CD14-positive monocyte (primary cell): Measurements from ENCODE around the gene NDST1. TPM values are rescaled to one million over a fixed set of nuclear protein-coding genes. Genes with fewer than 3 reads are reported as not detected.

Experiments
- DNase-seq, 3 donors: peaks; one replicate each; pipeline ENCODE4 v3.0.0-alpha.2; 2011 to 2022
- H2AFZ ChIP-seq: 2 replicates; pipeline ENCODE4 v1.6.0; 2012; ENCODE audit warnings: mild to moderate bottlenecking, low read depth, low read length, inconsistent platforms; ENCODE audit not compliant: insufficient read depth, poor library complexity, severe bottlenecking
- H3K27ac ChIP-seq, 2 donors: 1 replicate in 1 of 2; 2 replicates in 1 of 2; pipeline ENCODE4 v1.5.1; 2012 to 2013; ENCODE audit warnings: low read length in 2 of 2, control low read depth in 1 of 2, inconsistent platforms in 1 of 2, low read depth in 1 of 2, mild to moderate bottlenecking in 1 of 2
- H3K27me3 ChIP-seq, 2 donors: one replicate each; pipeline versions ENCODE4 v1.6.0 to v1.6.1; 2011 to 2013; ENCODE audit warnings: low read length in 2 of 2; ENCODE audit not compliant: control insufficient read depth in 2 of 2, insufficient read depth in 2 of 2
- H3K36me3 ChIP-seq, 2 donors: replicated peaks in 1 of 2; 1 replicate in 1 of 2; 2 replicates in 1 of 2; pipeline versions ENCODE4 v1.5.1 to v1.6.1; 2012 to 2013; ENCODE audit warnings: low read length in 2 of 2, control low read depth in 1 of 2, inconsistent platforms in 1 of 2, mild to moderate bottlenecking in 1 of 2; ENCODE audit not compliant: insufficient read depth in 2 of 2, control insufficient read depth in 1 of 2
- H3K4me1 ChIP-seq, 2 donors: 1 replicate in 1 of 2; 2 replicates in 1 of 2; pipeline versions ENCODE4 v1.5.1 to v1.6.1; 2012 to 2013; ENCODE audit warnings: low read length in 2 of 2, control low read depth in 1 of 2, inconsistent platforms in 1 of 2, mild to moderate bottlenecking in 1 of 2, moderate library complexity in 1 of 2; ENCODE audit not compliant: insufficient read depth in 2 of 2, control insufficient read depth in 1 of 2
- H3K4me2 ChIP-seq: replicated peaks from 2 replicates; pipeline ENCODE3; 2012; ENCODE audit warnings: low read length, moderate library complexity, mild to moderate bottlenecking; ENCODE audit not compliant: poor library complexity, severe bottlenecking; ENCODE audit errors: extremely low read depth
- H3K4me3 ChIP-seq, 3 experiments: fragments of 200-600 bp in 1 of 3; sonication (generic) in 1 of 3; replicated peaks in 1 of 3; 1 replicate in 2 of 3; 2 replicates in 1 of 3; pipeline ENCODE4 v1.5.1; 2011 to 2013; ENCODE audit warnings: low read length in 3 of 3, mild to moderate bottlenecking in 3 of 3, control low read depth in 2 of 3, low read depth in 2 of 3, inconsistent platforms in 1 of 3, moderate library complexity in 1 of 3
- H3K79me2 ChIP-seq: 2 replicates; pipeline ENCODE4 v1.6.0; 2012; ENCODE audit warnings: mild to moderate bottlenecking, control low read depth, inconsistent platforms, low read length, moderate library complexity; ENCODE audit not compliant: insufficient read depth
- H3K9ac ChIP-seq: 2 replicates; pipeline ENCODE4 v1.6.0; 2017; ENCODE audit warnings: low read length, mild to moderate bottlenecking; ENCODE audit not compliant: insufficient read depth, poor library complexity, severe bottlenecking
- H3K9me3 ChIP-seq, 2 donors: replicated peaks in 1 of 2; 1 replicate in 1 of 2; 2 replicates in 1 of 2; pipeline versions ENCODE4 v1.5.1 to v1.6.1; 2012 to 2013; ENCODE audit warnings: low read length in 2 of 2, control low read depth in 1 of 2; ENCODE audit not compliant: control insufficient read depth in 1 of 2, insufficient read depth in 1 of 2
- H4K20me1 ChIP-seq: 2 replicates; pipeline ENCODE4 v1.6.0; 2012; ENCODE audit warnings: mild to moderate bottlenecking, low read length, control low read depth, moderate library complexity; ENCODE audit not compliant: insufficient read depth
- H3K27ac Mint-ChIP-seq, 7 donors: one replicate each; pipeline ENCODE4 v1.8.0; 2020; ENCODE audit warnings: mild to moderate bottlenecking in 7 of 7, mixed read lengths in 7 of 7, moderate library complexity in 6 of 7, inconsistent platforms in 2 of 7
- H3K27me3 Mint-ChIP-seq, 3 donors: one replicate each; pipeline ENCODE4 v1.8.0; 2021 to 2022; ENCODE audit warnings: low read depth in 3 of 3, mild to moderate bottlenecking in 3 of 3, mixed read lengths in 3 of 3, moderate library complexity in 3 of 3, inconsistent platforms in 1 of 3
- H3K36me3 Mint-ChIP-seq, 2 donors: one replicate each; pipeline ENCODE4 v1.8.0; 2020; ENCODE audit warnings: mixed read lengths in 2 of 2, inconsistent platforms in 1 of 2, mild to moderate bottlenecking in 1 of 2
- H3K4me1 Mint-ChIP-seq: one replicate; pipeline ENCODE4 v1.8.0; 2020; ENCODE audit warnings: mild to moderate bottlenecking, mixed read lengths
- H3K4me3 Mint-ChIP-seq, 2 donors: one replicate each; pipeline ENCODE4 v1.8.0; 2020; ENCODE audit warnings: mild to moderate bottlenecking in 2 of 2, mixed read lengths in 2 of 2, moderate library complexity in 1 of 2
- H3K9me3 Mint-ChIP-seq, 7 donors: one replicate each; pipeline ENCODE4 v1.8.0; 2020 to 2022; ENCODE audit warnings: mixed read lengths in 7 of 7, mild to moderate bottlenecking in 6 of 7, moderate library complexity in 6 of 7, inconsistent platforms in 2 of 7
- WGBS: methylation state at CpG from one replicate; pipeline ENCODE4 v1.1.5; 2013; ENCODE audit warnings: missing lambda C conversion rate; ENCODE audit not compliant: insufficient coverage; 5-methylcytosine and 5-hydroxymethylcytosine counted together
- intact Hi-C, 2 donors: fragments of 100-400 bp; cut with micrococcal nuclease; formaldehyde crosslinking; loops; one replicate each; pipeline versions ENCODE4 v1.15.0 to v1.15.1; 2023
- polyA plus RNA-seq, 3 donors: library from polyadenylated mRNA; depleted of rRNA in 1 of 3; unstranded in 2 of 3; stranded (reverse) in 1 of 3; fragments of 300-500 nt in 2 of 3; fragments of >200 nt in 1 of 3; fragmentation: Illumina TruSeq in 2 of 3; gene quantifications; 1 replicate in 2 of 3; 2 replicates in 1 of 3; pipeline ENCODE4 v1.2.3, GENCODE V29; 2012 to 2021
- TF ChIP-seq, protein P1 (sequence below): fragments of 200-600 bp; IDR thresholded peaks from one replicate; pipeline ENCODE4 v1.8.0; 2022; ENCODE audit warnings: antibody characterized with exemption, mild to moderate bottlenecking

The NDST1 gene
- polyA plus RNA-seq, 3 donors: 7.0 to 18.9 (median 7.5) TPM

DNA sequence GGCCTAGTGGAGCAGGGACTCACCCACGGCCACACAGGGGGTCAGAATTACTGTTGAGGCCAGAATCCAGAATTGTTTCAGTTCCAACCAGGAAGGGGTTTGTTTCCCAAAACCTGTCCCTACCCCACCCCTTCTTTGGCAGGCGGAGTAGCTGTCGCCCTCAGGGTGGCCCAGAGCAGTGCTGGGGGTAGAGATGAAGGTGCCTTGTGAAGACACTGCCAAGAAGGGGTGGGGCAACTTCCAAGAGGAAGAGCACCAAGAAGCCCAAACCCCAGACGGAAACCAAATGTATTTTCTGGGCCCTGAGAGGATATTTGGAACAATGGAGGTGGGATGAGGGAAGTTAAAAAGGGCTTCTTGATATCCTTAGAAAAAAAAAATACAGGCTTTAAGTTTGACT is 11.4 kb upstream of the NDST1 start:
- Histone ChIP-seq H3K4me1 (peaks cover 19 to 23% of the 10 kb centered on the region in 2 donors), H2AFZ (no peak overlapping the region)

DNA sequence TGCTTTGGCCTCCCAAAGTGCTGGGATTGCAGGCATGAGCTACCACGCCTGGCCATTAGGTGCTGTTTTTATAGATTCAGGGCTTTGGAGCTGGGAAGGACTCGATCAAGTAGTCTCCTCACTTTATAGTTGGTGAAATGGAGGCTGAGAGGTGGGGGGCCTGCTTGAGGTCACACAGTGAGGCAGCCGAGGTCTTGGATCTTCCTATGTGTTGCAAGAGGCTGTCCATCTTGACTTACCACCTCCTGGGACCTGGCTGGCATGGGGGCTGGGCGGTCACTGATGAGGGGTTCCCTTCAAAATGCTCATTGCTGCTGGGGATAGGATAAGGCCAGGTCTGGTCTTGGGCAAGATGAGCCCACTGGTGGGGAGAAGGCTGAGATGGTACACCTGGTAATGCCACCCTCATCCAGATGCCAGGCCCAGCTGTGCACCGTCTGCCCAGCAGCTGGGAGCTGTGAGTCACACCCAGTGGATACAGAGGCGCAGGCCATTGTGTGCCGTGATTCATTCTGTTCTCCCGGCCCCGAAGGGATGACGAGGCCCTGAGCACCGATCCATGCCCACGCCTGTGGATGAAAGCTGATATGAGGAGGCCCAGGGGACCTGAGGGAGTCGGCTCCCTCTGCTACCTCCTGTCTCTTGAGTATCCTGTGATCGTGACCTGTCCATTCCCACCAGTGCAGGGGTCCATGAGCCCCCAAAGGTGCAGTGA is 10.5 kb upstream of the NDST1 start:
- no peak overlapping the region for H3K4me3 Mint-ChIP-seq
- intact Hi-C loops: no loop called here
- peaks cover 14 to 16% of the 10 kb centered on the region in 2 donors for H3K4me1 ChIP-seq
- peaks cover 73% of the 10 kb centered on the region for H3K4me1 Mint-ChIP-seq
- H3K27ac Mint-ChIP-seq: peak overlapping the region in 6 of 7 donors; percentile 11 to 77 (median 72)
- peak overlapping the region; percentile 27 to 36 for H3K27ac ChIP-seq
- H3K4me3 ChIP-seq: no peak overlapping the region
- no peaks in the 10 kb centered on the region for H3K9me3 Mint-ChIP-seq
- peak in 1 of 3 donors; percentile 31 for DNase-seq
- no peaks in the 10 kb centered on the region for H3K27me3 ChIP-seq
- peaks cover 84% of the 10 kb centered on the region for H4K20me1 ChIP-seq
- peaks cover 28 to 50% of the 10 kb centered on the region in 2 donors for H3K36me3 ChIP-seq
- no peak overlapping the region for H3K4me2 ChIP-seq
- TF ChIP-seq, protein P1, sequence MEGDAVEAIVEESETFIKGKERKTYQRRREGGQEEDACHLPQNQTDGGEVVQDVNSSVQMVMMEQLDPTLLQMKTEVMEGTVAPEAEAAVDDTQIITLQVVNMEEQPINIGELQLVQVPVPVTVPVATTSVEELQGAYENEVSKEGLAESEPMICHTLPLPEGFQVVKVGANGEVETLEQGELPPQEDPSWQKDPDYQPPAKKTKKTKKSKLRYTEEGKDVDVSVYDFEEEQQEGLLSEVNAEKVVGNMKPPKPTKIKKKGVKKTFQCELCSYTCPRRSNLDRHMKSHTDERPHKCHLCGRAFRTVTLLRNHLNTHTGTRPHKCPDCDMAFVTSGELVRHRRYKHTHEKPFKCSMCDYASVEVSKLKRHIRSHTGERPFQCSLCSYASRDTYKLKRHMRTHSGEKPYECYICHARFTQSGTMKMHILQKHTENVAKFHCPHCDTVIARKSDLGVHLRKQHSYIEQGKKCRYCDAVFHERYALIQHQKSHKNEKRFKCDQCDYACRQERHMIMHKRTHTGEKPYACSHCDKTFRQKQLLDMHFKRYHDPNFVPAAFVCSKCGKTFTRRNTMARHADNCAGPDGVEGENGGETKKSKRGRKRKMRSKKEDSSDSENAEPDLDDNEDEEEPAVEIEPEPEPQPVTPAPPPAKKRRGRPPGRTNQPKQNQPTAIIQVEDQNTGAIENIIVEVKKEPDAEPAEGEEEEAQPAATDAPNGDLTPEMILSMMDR: no peak
- peaks cover 93% of the 10 kb centered on the region for H3K79me2 ChIP-seq
- H2AFZ ChIP-seq: no peak overlapping the region
- 89% methylated on average over 12 of the region's 14 CpGs for whole genome bisulfite sequencing
- no peaks in the 10 kb centered on the region for H3K27me3 Mint-ChIP-seq
- H3K36me3 Mint-ChIP-seq: peaks cover 62 to 69% of the 10 kb centered on the region in 2 donors
- H3K9ac ChIP-seq: no peak overlapping the region
- no peaks in the 10 kb centered on the region for H3K9me3 ChIP-seq

More for the DNA sequence above, 11.4 kb upstream of the NDST1 start:
- TF ChIP-seq, protein P1: no peak
- H3K4me3 ChIP-seq: no peak overlapping the region
- Mint-ChIP-seq H3K9me3 (no peaks in the 10 kb centered on the region), H3K36me3 (peaks cover 64 to 78% of the 10 kb centered on the region in 2 donors), H3K27ac (peak overlapping the region in 3 of 7 donors; percentile 23 to 74 (median 26)), H3K4me1 (peaks cover 74% of the 10 kb centered on the region), H3K27me3 (no peaks in the 10 kb centered on the region), H3K4me3 (no peak overlapping the region)
- intact Hi-C loops: no loop called here
- DNase-seq: no peak
- peaks cover 84% of the 10 kb centered on the region for H4K20me1 ChIP-seq
- WGBS: no CpG with 5 or more reads among the region's 4 CpGs
- peak overlapping the region in 1 of 2 donors; percentile 48 for H3K27ac ChIP-seq
- peaks cover 93% of the 10 kb centered on the region for H3K79me2 ChIP-seq
- H3K9ac ChIP-seq: no peak overlapping the region
- no peak overlapping the region for H3K4me2 ChIP-seq
- no peaks in the 10 kb centered on the region for H3K9me3 ChIP-seq
- H3K36me3 ChIP-seq: peaks cover 31 to 56% of the 10 kb centered on the region in 2 donors
- H3K27me3 ChIP-seq: no peaks in the 10 kb centered on the region
